ENCODE results near the gene PKD2L1.

Gene PKD2L1

DNA sequence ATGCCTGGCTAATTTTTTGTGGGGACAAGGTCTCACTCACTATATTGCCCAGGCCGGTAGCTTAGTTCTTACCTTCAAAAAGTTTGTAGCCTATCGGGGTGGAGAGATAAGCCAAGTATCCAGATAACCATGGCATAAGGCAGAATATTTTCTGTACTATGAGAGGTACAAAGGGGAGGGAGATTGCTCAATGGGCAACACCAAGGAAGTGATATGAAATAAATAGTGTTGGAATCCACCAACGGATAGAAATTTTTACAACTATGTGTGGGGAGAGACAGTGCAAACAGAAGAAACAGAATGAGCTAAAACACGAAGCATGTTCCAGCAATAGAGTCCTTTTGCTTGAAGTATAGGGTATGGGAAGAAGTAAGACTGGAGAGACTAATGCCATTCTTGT, 25.1 kb upstream of the PKD2L1 start:
- no peak for DNase-seq

DNA sequence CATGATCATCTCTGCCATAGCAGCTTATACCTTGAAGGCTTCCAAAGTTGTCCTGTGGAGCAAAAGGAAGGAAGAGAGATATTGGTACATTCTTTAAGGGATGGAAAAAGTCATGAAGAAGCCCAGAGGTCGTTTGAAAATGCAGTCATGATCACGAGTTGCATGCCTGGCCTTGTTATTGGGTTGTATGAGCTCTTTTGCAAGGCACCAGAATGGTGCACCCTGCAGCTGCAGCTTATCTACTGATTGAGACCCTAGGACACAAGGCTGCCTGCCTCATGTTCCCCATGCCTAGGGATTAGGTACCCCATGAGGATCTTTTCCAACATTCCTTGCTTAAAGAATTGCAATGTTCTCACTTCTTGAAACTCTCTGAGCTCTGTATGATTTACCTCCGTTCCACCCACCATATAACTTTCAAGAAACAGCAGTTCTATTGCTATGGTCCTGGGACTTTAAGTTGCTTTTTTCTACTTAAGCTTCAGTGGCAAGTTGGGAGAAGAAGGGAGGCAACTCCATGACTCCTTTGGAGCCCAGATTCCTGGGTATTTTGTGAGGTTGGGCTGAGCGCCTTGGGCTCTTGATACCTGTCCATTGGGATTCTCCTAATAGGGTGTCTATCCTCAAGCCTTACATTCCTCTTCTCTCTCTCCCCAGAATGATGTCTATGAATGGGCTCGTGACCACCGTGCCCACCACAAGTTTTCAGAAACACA, 23.9 kb upstream of the PKD2L1 start:
- no peak for DNase-seq

DNA sequence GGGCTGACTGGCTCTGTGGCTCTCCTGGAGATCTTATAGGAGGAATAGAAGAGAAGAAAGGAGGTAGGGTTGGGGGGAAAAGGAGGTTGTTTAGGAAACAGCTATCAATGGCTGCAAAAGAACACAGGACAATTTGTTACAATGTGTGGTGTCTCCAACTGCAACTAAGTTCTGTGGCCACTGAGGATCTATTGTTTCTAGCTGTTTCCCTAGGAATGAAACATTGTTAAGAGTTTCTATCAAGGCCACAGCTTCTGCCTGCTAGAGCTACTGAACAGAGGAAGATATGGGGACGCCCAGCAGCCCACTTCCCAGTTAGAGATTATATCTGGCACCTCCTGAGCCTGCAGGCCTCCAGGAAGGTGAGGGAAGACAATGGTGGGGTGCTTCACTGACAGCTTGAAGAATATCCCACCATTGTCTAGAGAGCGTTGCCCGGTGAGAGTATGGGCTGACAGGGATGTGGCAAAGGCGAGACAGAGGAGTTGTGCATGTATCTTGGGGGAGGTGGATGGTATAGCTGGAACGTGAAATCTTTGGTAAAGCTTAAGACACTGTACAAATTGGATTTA, 21.0 kb upstream of the PKD2L1 start:
- no peak for DNase-seq

DNA sequence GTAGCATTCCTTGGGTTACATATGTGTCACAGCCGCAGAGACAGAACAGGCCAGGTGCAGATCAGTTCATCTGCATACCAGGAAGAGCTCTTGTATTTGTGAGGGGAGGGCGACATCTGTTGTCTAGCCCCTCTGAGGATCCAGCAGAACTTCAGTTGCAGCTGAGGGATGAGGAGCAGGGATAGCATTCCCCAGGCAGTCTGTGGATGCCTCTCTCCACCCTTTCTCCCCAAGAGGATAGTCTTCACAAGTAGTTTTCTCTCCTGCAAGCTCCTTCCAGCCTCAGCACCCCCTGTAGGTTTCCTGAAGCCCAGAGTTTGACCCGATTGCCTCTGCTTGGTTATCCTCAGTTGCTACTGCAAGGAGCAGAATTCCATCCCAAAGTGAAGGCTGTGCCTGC, 19.6 kb upstream of the PKD2L1 start:
- DNase-seq = no peak

DNA sequence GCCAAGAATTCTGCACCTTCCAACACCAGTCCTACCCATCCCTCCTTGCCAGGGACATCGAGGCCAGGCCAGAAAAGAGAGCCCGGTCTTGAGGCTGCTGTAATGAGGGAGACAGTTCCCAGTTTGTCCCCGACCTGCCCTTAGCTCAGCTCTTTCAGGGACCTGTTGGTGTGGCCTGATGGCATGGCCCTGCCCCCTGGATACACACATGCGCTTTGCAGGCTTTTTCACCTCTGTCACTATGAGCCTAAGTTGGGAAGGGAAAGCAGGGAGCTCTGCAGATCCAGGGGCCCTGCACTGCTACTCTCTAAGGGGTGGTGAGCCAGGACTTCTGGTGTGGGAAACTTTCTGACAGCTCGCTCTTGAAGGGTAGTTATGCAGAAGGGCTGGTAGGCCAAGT, 19.1 kb upstream of the PKD2L1 start:
- no peak for DNase-seq

DNA sequence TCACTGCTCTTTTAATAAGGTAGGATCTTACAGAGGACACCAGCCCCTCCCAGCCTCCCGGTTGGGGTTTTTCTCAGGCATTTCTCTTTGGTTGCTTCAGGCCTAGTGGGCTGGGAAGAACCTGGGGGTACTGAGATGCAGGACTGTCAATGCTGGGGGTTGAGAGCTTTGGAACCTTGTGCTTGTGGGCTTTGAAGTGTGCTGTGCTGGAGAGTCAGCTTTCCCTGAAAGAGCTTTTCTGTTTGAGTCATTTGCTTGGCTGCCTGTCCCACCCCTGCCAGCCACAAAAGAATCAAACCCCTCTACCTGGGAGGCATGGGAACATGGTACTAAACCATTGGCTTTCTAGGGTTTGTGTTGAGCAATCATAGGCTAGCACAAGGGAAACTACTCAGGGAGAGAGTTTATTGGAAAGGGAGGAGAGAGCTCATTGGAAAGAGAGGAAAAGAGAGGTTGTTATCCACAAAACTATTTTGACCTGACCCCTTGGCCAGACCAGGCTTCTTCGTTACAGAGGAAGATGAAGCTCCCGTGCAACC, 18.4 kb upstream of the PKD2L1 start:
- no peak for DNase-seq

DNA sequence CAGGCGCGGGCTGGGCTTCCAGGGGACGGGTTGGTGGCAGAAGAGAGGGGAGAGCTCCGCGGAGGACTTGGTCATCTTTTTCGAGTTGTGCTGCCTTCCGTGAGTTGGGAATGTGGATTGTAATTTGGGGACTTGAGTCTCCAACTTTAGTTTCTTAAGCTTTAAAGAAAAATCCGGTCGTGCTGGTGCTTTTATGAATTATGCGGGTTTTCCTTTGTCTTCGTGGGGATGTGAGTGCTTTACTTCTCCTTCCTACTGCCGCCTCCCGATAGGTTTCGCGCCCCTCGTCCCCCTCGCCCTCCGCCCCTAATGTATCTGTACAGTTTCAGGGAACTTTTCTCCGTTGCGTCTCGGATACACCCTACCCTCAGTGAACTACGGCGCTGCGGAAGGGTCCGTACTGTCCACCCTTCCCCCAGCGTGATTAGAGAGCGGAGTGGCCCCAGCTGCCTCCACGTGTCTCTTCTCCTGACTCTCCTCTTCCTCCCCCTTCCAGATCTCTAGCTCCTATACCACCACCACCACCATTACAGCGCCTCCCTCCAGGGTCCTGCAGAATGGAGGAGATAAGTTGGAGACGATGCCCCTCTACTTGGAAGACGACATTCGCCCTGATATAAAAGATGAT, 17.7 kb upstream of the PKD2L1 start:
- no peak for DNase-seq

DNA sequence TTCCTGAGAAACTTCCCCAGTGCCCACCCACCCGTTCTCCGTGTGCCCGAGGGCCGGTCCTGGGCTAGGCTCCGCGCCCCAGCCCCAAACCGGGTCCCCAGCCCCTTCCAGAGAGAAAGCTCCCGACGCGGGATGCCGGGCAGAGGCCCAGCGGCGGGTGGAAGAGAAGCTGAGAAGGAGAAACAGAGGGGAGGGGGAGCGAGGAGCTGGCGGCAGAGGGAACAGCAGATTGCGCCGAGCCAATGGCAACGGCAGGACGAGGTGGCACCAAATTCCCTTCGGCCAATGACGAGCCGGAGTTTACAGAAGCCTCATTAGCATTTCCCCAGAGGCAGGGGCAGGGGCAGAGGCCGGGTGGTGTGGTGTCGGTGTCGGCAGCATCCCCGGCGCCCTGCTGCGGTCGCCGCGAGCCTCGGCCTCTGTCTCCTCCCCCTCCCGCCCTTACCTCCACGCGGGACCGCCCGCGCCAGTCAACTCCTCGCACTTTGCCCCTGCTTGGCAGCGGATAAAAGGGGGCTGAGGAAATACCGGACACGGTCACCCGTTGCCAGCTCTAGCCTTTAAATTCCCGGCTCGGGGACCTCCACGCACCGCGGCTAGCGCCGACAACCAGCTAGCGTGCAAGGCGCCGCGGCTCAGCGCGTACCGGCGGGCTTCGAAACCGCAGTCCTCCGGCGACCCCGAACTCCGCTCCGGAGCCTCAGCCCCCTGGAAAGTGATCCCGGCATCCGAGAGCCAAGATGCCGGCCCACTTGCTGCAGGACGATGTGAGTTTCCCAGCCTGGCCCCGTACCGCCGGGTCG, 16.9 kb upstream of the PKD2L1 start, which contains the start of gene SCD:
Gene SCD (plus strand): TSS at position 469 of the 803 bp plus-strand sequence. CDS start 272 bp downstream, at position 741.
- peak; percentile 63 for DNase-seq

DNA sequence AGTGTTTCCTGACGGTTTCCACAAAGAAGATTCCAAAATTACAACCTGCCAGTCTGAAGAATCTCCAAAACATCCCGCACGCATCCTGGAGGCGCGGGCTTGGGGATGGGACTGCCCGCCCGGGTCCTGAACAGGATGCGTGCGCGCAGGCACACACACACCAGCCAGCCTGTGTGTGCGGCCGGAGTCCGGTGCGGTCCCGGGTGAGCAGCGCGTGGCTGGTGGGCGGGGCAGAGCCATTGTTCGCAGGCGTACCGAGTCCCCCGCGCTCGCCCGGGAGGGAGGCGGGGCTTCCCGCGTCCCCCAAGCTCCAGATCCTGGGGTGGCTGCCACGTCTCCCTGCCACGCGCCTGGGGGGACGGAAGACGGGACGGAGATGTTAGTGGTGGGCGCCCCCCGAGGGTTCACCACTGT, 16.3 kb upstream of the PKD2L1 start:
- peak; percentile 10 for DNase-seq

DNA sequence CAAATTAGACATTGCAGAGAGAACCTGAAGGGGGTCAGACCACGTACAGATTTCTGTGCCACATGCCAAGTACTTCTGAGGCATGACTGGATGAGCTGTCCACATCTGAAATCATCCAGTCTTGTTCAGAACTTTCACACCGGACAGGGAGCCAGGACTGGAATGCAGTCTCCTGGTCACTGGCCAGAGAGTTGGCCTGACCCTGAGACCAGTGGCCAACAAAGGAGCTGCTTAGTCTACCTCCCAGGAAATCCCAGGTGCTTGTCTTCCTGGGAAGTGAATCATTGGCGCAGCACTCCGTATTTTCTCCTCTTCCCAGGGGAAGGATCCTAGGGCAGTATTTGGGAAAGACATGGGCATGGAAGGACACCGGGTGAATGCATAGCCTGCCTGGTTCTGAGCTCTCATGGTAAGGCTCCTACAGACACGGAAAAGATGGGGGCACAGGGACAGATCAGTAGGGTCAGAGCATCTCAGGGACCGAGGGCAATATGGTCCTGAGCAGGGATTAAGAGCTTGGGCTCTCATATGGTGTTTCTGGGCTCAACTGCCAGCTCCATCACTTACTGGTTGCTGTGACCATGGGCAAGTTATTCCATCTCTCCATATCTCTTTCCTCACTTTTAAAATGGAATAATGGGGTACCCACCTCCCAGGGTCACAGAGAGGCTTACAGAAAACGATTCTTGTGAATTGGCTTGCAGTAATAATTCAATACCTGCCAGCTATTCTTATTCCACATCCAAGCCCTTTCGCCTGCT, 15.7 kb upstream of the PKD2L1 start:
- DNase-seq = no peak

DNA sequence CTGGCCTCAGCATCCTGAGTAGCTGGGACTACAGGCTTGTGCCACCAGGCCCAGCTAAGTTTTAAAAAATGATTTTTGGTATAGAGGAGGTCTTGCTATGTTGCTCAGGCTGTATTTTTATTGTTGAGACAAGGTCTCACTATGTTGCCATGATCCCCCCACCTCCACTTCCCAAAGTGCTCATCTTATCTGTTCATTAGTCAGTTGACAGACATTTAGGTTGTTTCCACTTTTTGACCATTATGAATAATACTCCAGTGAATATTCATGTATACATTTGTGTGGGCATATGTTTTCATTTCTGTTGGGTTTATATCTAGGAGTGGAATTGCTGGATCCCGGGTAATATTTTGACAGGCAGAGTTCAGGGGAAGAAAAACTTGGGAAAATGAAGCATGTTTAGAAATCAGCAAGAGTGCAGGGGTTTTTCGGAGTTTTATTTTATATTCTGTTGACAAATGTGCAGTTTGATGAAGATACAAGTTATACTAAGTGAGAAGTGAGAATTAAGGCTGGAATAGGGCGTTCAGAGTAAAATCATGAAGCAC, 14.3 kb upstream of the PKD2L1 start:
- no peak for DNase-seq

DNA sequence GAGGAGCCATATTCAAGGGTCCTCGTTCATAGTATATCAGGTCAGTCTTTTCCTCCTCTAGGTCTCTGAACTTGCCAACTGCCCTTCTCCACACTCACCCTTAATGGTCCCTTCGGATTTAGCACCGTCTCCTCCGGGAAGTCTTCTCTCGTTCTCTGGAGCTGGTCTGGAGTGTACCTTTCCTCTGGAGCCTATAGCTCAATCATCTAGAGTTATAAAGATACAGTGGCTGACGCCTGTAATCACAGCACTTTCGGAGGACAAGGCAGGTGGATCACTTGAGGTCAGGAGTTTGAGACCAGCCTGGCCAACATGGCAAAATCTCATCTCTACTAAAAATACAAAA, 12.6 kb upstream of the PKD2L1 start:
- no peak for DNase-seq

DNA sequence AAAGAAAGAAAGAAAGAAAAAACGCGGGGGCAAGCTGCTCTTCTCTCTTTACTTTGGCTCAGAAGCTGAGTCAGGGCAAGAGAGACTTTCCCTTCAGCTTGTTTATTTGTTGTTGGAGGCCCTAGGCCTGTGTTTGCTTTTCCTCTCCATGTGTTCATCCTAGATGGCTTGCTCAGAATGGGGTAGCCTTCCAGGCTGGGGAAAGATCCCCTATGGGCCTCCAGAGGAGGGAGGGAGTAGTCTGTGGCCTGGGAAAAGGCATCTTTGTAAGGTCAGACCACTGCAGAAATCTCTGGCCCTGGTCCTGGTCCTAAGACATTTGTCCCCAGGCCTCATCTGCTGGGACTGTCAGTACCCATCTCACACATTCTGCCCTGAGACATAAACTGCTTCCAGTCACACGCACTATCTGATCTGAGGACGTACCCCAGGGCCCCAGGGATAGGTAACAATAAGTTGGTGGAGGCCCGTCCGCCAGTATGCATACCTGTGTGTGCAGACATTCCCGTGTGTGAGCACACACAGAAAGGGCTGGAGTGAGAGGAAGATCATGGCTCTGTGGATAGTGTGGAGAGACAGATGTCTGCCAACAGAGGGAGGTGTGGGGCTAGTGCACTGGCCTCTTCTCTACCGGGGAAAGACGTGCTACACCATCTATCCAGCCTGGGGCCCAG, 12.1 kb upstream of the PKD2L1 start:
- no peak for DNase-seq

DNA sequence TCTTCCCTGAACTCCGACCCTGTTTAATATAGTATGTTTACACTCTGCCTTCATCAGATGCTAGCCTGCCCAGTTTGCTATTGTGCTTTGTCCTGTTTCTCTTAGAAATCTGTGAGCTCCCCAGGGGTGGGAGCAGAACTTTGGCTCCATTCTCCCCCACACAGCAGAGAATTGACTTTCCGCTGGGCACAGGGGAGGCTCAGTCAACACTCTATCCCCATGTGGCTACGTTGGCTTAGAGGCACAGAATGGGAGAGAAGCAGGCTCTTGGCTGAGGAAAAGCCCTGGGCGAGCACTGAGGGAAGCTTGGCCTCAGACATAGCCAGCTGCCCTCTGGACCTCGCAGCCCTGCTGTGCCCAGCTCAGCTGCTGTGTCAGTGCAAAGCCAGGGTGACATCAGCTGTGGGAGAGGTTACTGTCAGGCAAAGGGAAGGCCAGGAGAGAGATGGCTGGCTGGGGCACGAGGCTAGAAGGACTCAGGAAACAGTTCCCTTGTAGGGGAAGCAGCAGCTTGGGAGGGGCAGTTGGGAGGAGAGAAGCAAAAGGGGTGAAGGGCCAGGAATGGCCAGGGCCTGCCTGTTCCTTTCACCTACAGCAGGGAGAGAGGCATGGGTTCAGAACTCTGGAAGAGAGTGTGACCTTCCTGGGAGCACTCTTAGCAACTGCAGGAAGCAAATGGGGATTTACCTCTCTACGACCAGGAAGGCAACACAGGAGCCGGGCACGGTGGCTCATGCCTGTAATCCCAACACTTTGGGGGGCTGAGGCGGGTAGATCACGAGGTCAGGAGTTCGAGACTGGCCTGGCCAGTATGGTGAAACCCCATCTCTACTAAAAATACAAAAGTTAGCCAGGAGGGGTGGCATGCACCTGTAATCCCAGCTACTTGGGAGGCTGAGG, 11.2 kb upstream of the PKD2L1 start:
- no peak for DNase-seq

DNA sequence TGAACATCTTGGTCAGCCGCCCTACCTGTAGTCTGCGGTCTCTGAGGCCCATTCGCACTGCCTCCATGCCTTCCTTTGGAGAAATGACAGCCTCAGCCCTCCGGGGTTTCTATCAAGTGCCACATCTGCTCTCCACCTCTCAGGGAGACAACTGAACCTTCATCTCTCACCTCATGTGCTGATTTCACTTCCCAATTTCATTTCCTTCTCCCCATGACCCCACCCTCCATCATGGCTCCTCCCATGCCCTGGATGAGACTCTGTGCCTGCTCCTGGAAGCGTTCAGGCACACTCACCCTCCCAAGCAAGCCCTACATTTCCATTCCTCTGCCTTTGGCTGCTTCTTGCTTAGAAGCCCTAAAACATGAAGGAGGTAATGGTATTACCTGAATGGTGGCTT, 9.2 kb upstream of the PKD2L1 start:
- no peak for DNase-seq

DNA sequence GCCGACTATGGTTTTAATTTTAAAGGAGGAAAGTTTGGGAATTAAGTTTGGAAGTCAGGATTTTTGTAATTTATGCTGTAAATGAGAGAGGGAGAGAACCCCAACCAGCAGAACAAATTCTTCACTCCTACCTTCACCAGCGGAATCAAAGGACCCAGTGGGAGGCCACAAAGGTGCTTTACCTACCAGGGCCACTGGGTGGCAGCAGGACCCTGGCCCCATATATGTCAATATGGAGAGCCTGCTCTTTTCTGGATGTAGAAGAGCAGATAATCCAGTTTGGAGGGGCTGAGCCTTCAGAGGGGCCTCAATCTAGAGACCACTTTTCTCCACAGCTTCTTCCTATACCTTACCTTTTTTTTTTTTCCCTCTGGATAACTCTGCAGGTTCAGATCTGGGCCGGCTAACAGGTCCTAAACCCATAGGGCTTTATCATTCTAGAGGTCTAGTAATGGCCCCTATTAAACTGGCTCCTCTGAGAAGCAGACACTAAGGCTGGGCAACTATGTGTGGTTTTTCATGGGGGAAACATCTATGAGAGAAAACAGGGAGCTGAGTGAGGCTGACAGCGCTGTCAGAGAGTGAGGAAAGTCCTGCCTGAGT, 8.5 kb upstream of the PKD2L1 start:
- peak; percentile 22 for DNase-seq

DNA sequence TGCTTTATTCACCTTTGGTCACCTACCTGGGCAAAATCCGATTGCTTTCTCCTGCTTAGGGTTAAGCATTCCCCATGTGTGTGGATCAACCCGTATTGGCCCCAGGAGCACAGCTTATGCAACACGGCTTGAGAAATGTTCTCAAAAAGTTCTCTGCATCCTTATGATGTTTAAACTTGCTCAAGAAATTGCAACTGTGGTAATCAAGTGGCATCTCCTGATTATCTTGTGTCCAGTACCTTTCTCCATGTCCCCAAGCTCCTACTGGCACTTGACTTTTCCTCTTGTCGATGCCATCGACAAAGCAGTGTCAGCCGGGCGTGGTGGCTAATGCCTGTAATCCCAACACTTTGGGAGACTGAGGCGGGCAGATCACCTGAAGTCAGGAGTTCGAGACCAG, 4.7 kb upstream of the PKD2L1 start:
- DNase-seq = no peak

DNA sequence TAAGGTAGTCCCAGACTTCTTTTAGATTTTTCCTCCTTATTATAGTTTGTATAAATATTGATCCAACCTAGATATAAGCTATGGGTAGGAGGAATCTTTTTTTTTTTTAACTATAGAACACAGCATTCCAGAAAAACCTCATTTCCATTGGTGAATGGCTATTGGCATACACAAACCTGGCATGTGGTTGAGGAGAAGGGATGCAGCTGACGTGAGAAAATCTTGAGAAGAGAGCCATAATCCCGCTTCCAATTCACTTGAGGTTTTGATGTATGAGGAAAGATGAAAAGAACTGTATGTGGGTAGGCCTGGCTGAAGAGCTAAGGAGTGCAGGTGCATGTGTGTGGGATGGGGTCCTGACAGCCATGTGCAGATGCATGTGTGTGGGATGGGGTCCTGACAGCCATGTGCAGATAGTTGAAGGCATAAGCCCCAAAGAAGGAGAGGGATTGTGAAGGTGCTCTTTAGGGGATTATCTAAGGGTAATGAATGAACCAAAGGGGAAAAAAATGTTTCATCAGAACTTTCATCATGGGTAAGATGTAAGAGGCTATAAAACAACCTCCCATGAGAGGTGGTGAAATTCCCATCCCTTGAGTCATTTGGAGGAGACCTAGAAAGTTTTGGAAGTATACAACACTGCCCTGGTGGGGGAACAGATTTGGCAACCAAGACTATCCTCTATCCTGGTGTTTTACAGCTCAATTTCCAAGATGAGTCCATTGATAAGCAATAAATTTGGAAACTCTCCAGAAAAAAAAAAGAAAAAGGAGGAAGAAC, 3.8 kb upstream of the PKD2L1 start:
- no peak for DNase-seq

DNA sequence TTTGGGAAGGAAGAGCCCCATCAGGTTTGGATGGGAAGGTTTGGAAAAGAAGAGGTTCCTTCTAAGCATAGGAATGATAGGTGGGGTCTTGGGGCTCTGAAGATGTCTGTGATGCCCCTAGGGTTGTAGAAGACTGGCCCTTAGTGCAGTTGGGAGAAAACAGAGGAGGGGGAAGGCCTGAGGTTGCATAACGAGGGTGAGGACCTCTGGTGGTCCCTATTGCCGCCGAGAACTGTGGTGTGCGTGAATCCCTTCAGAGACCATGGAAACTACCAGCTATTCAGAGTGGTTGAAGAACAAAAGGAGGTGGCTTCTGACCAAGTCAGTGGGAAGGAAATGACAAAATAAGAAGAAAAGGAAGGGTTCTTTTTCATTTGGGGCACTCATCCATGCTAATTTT, 3.1 kb upstream of the PKD2L1 start:
- no peak for DNase-seq
